ENCODE measurements around the gene MOCOS. TPM values are rescaled to one million over a fixed set of nuclear protein-coding genes. Genes with fewer than 3 reads are reported as not detected.

Gene MOCOS
- total and polyA plus RNA-seq, 2 of the 13 experiments (the other 11 are each of a cell fraction or from before 2014, with no cell fraction given) = 7.7 to 15.4 TPM

DNA sequence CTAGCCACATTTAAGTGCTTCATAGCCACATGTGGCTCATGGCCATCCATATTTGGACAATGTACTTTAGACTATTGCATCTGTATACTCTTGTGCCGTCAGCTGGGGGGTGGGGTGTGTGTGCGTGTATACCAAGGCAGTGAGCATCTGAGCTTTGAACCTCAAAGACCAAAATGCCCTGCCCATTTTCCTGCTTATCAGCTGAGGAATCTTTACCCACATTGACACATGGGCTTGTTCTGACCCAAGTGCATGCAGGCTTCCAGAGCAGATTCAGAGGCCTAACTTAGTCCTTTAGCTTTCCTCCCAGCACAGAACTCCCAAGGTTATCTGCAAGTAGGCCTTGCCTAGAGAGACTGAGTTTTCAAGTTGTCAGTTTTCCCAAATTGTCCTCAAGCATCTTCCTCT lies 11.1 kb upstream of the MOCOS start (continued):
- TF ChIP-seq, protein P1, sequence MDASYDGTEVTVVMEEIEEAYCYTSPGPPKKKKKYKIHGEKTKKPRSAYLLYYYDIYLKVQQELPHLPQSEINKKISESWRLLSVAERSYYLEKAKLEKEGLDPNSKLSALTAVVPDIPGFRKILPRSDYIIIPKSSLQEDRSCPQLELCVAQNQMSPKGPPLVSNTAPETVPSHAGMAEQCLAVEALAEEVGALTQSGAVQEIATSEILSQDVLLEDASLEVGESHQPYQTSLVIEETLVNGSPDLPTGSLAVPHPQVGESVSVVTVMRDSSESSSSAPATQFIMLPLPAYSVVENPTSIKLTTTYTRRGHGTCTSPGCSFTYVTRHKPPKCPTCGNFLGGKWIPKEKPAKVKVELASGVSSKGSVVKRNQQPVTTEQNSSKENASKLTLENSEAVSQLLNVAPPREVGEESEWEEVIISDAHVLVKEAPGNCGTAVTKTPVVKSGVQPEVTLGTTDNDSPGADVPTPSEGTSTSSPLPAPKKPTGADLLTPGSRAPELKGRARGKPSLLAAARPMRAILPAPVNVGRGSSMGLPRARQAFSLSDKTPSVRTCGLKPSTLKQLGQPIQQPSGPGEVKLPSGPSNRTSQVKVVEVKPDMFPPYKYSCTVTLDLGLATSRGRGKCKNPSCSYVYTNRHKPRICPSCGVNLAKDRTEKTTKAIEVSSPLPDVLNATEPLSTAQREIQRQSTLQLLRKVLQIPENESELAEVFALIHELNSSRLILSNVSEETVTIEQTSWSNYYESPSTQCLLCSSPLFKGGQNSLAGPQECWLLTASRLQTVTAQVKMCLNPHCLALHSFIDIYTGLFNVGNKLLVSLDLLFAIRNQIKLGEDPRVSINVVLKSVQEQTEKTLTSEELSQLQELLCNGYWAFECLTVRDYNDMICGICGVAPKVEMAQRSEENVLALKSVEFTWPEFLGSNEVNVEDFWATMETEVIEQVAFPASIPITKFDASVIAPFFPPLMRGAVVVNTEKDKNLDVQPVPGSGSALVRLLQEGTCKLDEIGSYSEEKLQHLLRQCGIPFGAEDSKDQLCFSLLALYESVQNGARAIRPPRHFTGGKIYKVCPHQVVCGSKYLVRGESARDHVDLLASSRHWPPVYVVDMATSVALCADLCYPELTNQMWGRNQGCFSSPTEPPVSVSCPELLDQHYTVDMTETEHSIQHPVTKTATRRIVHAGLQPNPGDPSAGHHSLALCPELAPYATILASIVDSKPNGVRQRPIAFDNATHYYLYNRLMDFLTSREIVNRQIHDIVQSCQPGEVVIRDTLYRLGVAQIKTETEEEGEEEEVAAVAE (CRISPR knock-in tag; IDR thresholded peaks at IDR 0.05; ENCODE audit: borderline replicate concordance) = peak; percentile 52; the same call in 1 of the 2 replicates
- TF ChIP-seq ZNF44 (CRISPR knock-in tag; IDR thresholded peaks at IDR 0.05) = no peak
- TF ChIP-seq, protein P2, sequence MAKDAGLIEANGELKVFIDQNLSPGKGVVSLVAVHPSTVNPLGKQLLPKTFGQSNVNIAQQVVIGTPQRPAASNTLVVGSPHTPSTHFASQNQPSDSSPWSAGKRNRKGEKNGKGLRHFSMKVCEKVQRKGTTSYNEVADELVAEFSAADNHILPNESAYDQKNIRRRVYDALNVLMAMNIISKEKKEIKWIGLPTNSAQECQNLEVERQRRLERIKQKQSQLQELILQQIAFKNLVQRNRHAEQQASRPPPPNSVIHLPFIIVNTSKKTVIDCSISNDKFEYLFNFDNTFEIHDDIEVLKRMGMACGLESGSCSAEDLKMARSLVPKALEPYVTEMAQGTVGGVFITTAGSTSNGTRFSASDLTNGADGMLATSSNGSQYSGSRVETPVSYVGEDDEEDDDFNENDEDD (CRISPR knock-in tag; IDR thresholded peaks at IDR 0.05; ENCODE audit: borderline replicate concordance) = peak; percentile 80; the same call in 1 of the 2 replicates
- TF ChIP-seq, protein P3, sequence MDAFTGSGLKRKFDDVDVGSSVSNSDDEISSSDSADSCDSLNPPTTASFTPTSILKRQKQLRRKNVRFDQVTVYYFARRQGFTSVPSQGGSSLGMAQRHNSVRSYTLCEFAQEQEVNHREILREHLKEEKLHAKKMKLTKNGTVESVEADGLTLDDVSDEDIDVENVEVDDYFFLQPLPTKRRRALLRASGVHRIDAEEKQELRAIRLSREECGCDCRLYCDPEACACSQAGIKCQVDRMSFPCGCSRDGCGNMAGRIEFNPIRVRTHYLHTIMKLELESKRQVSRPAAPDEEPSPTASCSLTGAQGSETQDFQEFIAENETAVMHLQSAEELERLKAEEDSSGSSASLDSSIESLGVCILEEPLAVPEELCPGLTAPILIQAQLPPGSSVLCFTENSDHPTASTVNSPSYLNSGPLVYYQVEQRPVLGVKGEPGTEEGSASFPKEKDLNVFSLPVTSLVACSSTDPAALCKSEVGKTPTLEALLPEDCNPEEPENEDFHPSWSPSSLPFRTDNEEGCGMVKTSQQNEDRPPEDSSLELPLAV (CRISPR knock-in tag; conservative IDR thresholded peaks at IDR 0.05; ENCODE audit: low read depth) = no peak
- 0 out of 2 replicates have a peak, but pooled peaks have one; percentile 61 for TF ChIP-seq ZNF552 (CRISPR knock-in tag; IDR thresholded peaks at IDR 0.05; ENCODE audit: borderline replicate concordance)
- peak; percentile 68; the same call in 1 of the 2 replicates for TF ChIP-seq ESRRA (CRISPR knock-in tag; IDR thresholded peaks at IDR 0.05; ENCODE audit: low read depth)
- TF ChIP-seq, protein P4, sequence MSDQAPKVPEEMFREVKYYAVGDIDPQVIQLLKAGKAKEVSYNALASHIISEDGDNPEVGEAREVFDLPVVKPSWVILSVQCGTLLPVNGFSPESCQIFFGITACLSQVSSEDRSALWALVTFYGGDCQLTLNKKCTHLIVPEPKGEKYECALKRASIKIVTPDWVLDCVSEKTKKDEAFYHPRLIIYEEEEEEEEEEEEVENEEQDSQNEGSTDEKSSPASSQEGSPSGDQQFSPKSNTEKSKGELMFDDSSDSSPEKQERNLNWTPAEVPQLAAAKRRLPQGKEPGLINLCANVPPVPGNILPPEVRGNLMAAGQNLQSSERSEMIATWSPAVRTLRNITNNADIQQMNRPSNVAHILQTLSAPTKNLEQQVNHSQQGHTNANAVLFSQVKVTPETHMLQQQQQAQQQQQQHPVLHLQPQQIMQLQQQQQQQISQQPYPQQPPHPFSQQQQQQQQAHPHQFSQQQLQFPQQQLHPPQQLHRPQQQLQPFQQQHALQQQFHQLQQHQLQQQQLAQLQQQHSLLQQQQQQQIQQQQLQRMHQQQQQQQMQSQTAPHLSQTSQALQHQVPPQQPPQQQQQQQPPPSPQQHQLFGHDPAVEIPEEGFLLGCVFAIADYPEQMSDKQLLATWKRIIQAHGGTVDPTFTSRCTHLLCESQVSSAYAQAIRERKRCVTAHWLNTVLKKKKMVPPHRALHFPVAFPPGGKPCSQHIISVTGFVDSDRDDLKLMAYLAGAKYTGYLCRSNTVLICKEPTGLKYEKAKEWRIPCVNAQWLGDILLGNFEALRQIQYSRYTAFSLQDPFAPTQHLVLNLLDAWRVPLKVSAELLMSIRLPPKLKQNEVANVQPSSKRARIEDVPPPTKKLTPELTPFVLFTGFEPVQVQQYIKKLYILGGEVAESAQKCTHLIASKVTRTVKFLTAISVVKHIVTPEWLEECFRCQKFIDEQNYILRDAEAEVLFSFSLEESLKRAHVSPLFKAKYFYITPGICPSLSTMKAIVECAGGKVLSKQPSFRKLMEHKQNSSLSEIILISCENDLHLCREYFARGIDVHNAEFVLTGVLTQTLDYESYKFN (CRISPR knock-in tag; conservative IDR thresholded peaks at IDR 0.05) = peak; percentile 99
- TF ChIP-seq NFKB2 (CRISPR knock-in tag; IDR thresholded peaks at IDR 0.05; ENCODE audit: borderline replicate concordance) = no peak
- no peak for TF ChIP-seq EEA1 (CRISPR knock-in tag; IDR thresholded peaks at IDR 0.05; ENCODE audit: borderline replicate concordance)
- TF ChIP-seq ZNF761 (CRISPR knock-in tag; conservative IDR thresholded peaks at IDR 0.05) = no peak
- no peak for TF ChIP-seq ZNF530 (CRISPR knock-in tag; IDR thresholded peaks at IDR 0.05; ENCODE audit: low read depth)
- TF ChIP-seq HOXD1 (CRISPR knock-in tag; IDR thresholded peaks at IDR 0.05) = no peak
- TF ChIP-seq ZNF607 (CRISPR knock-in tag; IDR thresholded peaks at IDR 0.05; ENCODE audit: borderline replicate concordance) = 0 out of 2 replicates have a peak, but pooled peaks have one; percentile 57
- no peak for TF ChIP-seq ZNF468 (CRISPR knock-in tag; IDR thresholded peaks at IDR 0.05)
- TF ChIP-seq, protein P5, sequence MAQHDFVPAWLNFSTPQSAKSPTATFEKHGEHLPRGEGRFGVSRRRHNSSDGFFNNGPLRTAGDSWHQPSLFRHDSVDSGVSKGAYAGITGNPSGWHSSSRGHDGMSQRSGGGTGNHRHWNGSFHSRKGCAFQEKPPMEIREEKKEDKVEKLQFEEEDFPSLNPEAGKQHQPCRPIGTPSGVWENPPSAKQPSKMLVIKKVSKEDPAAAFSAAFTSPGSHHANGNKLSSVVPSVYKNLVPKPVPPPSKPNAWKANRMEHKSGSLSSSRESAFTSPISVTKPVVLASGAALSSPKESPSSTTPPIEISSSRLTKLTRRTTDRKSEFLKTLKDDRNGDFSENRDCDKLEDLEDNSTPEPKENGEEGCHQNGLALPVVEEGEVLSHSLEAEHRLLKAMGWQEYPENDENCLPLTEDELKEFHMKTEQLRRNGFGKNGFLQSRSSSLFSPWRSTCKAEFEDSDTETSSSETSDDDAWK (CRISPR knock-in tag; IDR thresholded peaks at IDR 0.05) = no peak
- TF ChIP-seq, protein P6, sequence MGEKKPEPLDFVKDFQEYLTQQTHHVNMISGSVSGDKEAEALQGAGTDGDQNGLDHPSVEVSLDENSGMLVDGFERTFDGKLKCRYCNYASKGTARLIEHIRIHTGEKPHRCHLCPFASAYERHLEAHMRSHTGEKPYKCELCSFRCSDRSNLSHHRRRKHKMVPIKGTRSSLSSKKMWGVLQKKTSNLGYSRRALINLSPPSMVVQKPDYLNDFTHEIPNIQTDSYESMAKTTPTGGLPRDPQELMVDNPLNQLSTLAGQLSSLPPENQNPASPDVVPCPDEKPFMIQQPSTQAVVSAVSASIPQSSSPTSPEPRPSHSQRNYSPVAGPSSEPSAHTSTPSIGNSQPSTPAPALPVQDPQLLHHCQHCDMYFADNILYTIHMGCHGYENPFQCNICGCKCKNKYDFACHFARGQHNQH (CRISPR knock-in tag; IDR thresholded peaks at IDR 0.05) = peak; percentile 91
